GM21381 (cell line): Measurements from ENCODE around the gene TRIM6.
"Not testable (repeated sequence)": the region's sequence is repeated elsewhere in the genome, so short reads cannot be mapped to it uniquely, and the experiment has no call there.

Source experiments
- ATAC-seq: cut with Tn5 transposase; IDR thresholded peaks from one replicate; pipeline ENCODE4 v1.9.1; 2021; ENCODE audit warnings: mild to moderate bottlenecking, moderate library complexity; ENCODE audit not compliant: unreplicated experiment

Gene TRIM6

GRCh38 chr11:5596607-5597201 lies at the start of gene TRIM6:
TRIM6 (plus strand) TSS chr11:5596637; CDS start chr11:5596898, 261 bp downstream.
- peak; percentile 52 for ATAC-seq

- peak; percentile 78 for ATAC-seq
Measured at GRCh38 chr11:5547982-5548381, 48.5 kb upstream of the TRIM6 start.

- peak; percentile 3 for ATAC-seq
Measured at GRCh38 chr11:5548440-5548839, 48.0 kb upstream of the TRIM6 start, which contains the start of gene OR52H1. OR52H1 (minus strand) TSS chr11:5548540; CDS start chr11:5545505, 3,035 bp downstream.

GRCh38 chr11:5550440-5551095 lies 45.9 kb upstream of the TRIM6 start:
- ATAC-seq: peak; percentile 42

GRCh38 chr11:5553343-5553742 lies 43.1 kb upstream of the TRIM6 start:
- ATAC-seq: no peak

- ATAC-seq: no peak
Measured at GRCh38 chr11:5556596-5557188, 39.7 kb upstream of the TRIM6 start.

GRCh38 chr11:5557751-5558150 lies 38.7 kb upstream of the TRIM6 start:
- no peak for ATAC-seq

- ATAC-seq: no peak
Measured at GRCh38 chr11:5564259-5565019, 32.0 kb upstream of the TRIM6 start.

GRCh38 chr11:5574654-5575053 lies 21.8 kb upstream of the TRIM6 start:
- no peak for ATAC-seq

GRCh38 chr11:5575152-5575551 lies 21.3 kb upstream of the TRIM6 start:
- ATAC-seq: no peak

GRCh38 chr11:5577101-5577500 lies 19.3 kb upstream of the TRIM6 start:
- no peak for ATAC-seq

- ATAC-seq: no peak
Measured at GRCh38 chr11:5580577-5580976, 15.9 kb upstream of the TRIM6 start, which contains the start of gene OR52B6. OR52B6 (plus strand) TSS chr11:5580877; CDS start chr11:5580877, 0 bp downstream.

- no peak for ATAC-seq
Measured at GRCh38 chr11:5581014-5581413, 15.4 kb upstream of the TRIM6 start.

GRCh38 chr11:5584458-5584857 lies 12.0 kb upstream of the TRIM6 start:
- ATAC-seq: not testable (repeated sequence)

GRCh38 chr11:5589906-5590305 lies 6.5 kb upstream of the TRIM6 start:
- ATAC-seq: not testable (repeated sequence)

GRCh38 chr11:5591613-5592012 lies 4.8 kb upstream of the TRIM6 start:
- ATAC-seq: no peak

- no peak for ATAC-seq
Measured at GRCh38 chr11:5592615-5593014, 3.8 kb upstream of the TRIM6 start.

- ATAC-seq: no peak
Measured at GRCh38 chr11:5593146-5593545, 3.3 kb upstream of the TRIM6 start.

GRCh38 chr11:5597953-5598352 lies 1.5 kb downstream of the TRIM6 start:
- no peak for ATAC-seq

GRCh38 chr11:5600374-5600851 lies 4.0 kb downstream of the TRIM6 start:
- peak; percentile 85 for ATAC-seq

- ATAC-seq: not testable (repeated sequence)
Measured at GRCh38 chr11:5602791-5603190, 6.4 kb downstream of the TRIM6 start.
